BLaER1 treated with 17β-estradiol and CSF1 and Interleukin-3, amounts not matched to agents 10 nM and 100 nM (cell line): ENCODE measurements around the gene STAU1.
"Not testable (repeated sequence)": the region's sequence is repeated elsewhere in the genome, so short reads cannot be mapped to it uniquely, and the experiment has no call there.

Experiments used
- H3K27ac ChIP-seq, 11 experiments: shearing (Covaris generic); formaldehyde crosslinking; 2 replicates each; pipeline ENCODE4 v1.8.1; 2022
- H3K27me3 ChIP-seq, 11 experiments: shearing (Covaris generic); formaldehyde crosslinking; 2 replicates each; pipeline ENCODE4 v1.8.1; 2022
- H3K36me3 ChIP-seq, 11 experiments: shearing (Covaris generic); formaldehyde crosslinking; 2 replicates each; pipeline ENCODE4 v1.8.1; 2022
- H3K4me1 ChIP-seq, 10 experiments: shearing (Covaris generic); formaldehyde crosslinking; 2 replicates each; pipeline ENCODE4 v1.8.1; 2022
- H3K4me2 ChIP-seq, 11 experiments: shearing (Covaris generic); formaldehyde crosslinking; 2 replicates each; pipeline ENCODE4 v1.8.1; 2022
- H3K4me3 ChIP-seq, 10 experiments: shearing (Covaris generic); formaldehyde crosslinking; 2 replicates each; pipeline ENCODE4 v1.8.1; 2022
- H3K9ac ChIP-seq, 11 experiments: shearing (Covaris generic); formaldehyde crosslinking; 2 replicates each; pipeline ENCODE4 v1.8.1; 2022
- H3K9me3 ChIP-seq, 11 experiments: shearing (Covaris generic); formaldehyde crosslinking; replicated peaks in 1 of 11; 2 replicates each; pipeline ENCODE4 v1.8.1; 2022
- H4K20me1 ChIP-seq, 11 experiments: shearing (Covaris generic); formaldehyde crosslinking; 2 replicates each; pipeline ENCODE4 v1.8.1; 2022
- Cebpa-rat ChIP-seq, 11 experiments: shearing (Covaris generic); IDR thresholded peaks; 2 replicates each; pipeline ENCODE4 v1.8.1; 2022

Gene STAU1

GRCh38 chr20:49149281-49150045 lies 38.7 kb downstream of the STAU1 start:
- no peaks in the 10 kb centered on the region for H3K27me3 ChIP-seq

GRCh38 chr20:49148601-49149000 lies 39.5 kb downstream of the STAU1 start:
- Histone ChIP-seq H3K36me3 (peaks cover 87 to 100% (median 96%) of the 10 kb centered on the region in 11 experiments), H3K4me3 (no peak overlapping the region), H3K9me3 (no peaks in the 10 kb centered on the region), H3K9ac (no peak overlapping the region), H3K4me2 (no peak overlapping the region), H3K4me1 (0 out of 20 replicates have a peak, but pooled peaks cover 0 to 4% (median 0%) of the 10 kb centered on the region in 10 experiments), H3K27me3 (no peaks in the 10 kb centered on the region), H3K27ac (no peak overlapping the region), H4K20me1 (peaks cover 18 to 87% (median 63%) of the 10 kb centered on the region in 11 experiments; a peak in 20 of 22 replicates)
- TF ChIP-seq Cebpa-rat (IDR thresholded peaks at IDR 0.05) = no peak

More at GRCh38 chr20:49149281-49150045, 38.7 kb downstream of the STAU1 start:
- Histone ChIP-seq H4K20me1 (peaks cover 21 to 87% (median 64%) of the 10 kb centered on the region in 11 experiments; a peak in 20 of 22 replicates), H3K36me3 (peaks cover 85 to 100% (median 95%) of the 10 kb centered on the region in 11 experiments), H3K9me3 (no peaks in the 10 kb centered on the region), H3K4me2 (no peak overlapping the region), H3K9ac (no peak overlapping the region), H3K4me3 (no peak overlapping the region), H3K27ac (no peak overlapping the region), H3K4me1 (peaks cover 0 to 4% (median 0%) of the 10 kb centered on the region in 10 experiments; a peak in 2 of 20 replicates)
- TF ChIP-seq Cebpa-rat (IDR thresholded peaks at IDR 0.05) = no peak

- no peaks in the 10 kb centered on the region for H3K9me3 ChIP-seq
- H3K4me2 ChIP-seq = no peak overlapping the region
- no peak overlapping the region for H3K9ac ChIP-seq
- H3K36me3 ChIP-seq = peaks cover 94 to 100% (median 99%) of the 10 kb centered on the region in 11 experiments
- no peak overlapping the region for H3K4me3 ChIP-seq
- no peaks in the 10 kb centered on the region for H3K27me3 ChIP-seq
- no peak for TF ChIP-seq Cebpa-rat (IDR thresholded peaks at IDR 0.05)
- H3K4me1 ChIP-seq = 0 out of 20 replicates have a peak, but pooled peaks cover 0 to 4% (median 0%) of the 10 kb centered on the region in 10 experiments
- peaks cover 21 to 88% (median 69%) of the 10 kb centered on the region in 11 experiments; a peak in 20 of 22 replicates for H4K20me1 ChIP-seq
- H3K27ac ChIP-seq = no peak overlapping the region
These were observed 40.8 kb downstream of the STAU1 start for GRCh38 chr20:49147296-49147695.

- H3K36me3 ChIP-seq = peaks cover 91 to 100% (median 98%) of the 10 kb centered on the region in 11 experiments
- H3K9me3 ChIP-seq = no peaks in the 10 kb centered on the region
- no peaks in the 10 kb centered on the region for H3K27me3 ChIP-seq
- H3K4me2 ChIP-seq = no peak overlapping the region
- TF ChIP-seq Cebpa-rat (IDR thresholded peaks at IDR 0.05) = no peak
- H3K4me3 ChIP-seq = no peak overlapping the region
- peaks cover 21 to 87% (median 62%) of the 10 kb centered on the region in 11 experiments; a peak in 20 of 22 replicates for H4K20me1 ChIP-seq
- 0 out of 20 replicates have a peak, but pooled peaks cover 0 to 4% (median 0%) of the 10 kb centered on the region in 10 experiments for H3K4me1 ChIP-seq
- no peak overlapping the region for H3K9ac ChIP-seq
- no peak overlapping the region for H3K27ac ChIP-seq
These were observed 41.5 kb downstream of the STAU1 start for GRCh38 chr20:49146442-49147225.

- H3K9me3 ChIP-seq = no peaks in the 10 kb centered on the region
- no peak for TF ChIP-seq Cebpa-rat (IDR thresholded peaks at IDR 0.05)
- no peak overlapping the region for H3K9ac ChIP-seq
- H3K4me1 ChIP-seq = no peaks in the 10 kb centered on the region
- no peak overlapping the region for H3K4me2 ChIP-seq
- no peak overlapping the region for H3K27ac ChIP-seq
- H3K27me3 ChIP-seq = no peaks in the 10 kb centered on the region
- H4K20me1 ChIP-seq = peaks cover 13 to 96% (median 54%) of the 10 kb centered on the region in 11 experiments; a peak in 18 of 22 replicates
- H3K4me3 ChIP-seq = no peak overlapping the region
- peaks cover 72 to 100% (median 90%) of the 10 kb centered on the region in 11 experiments for H3K36me3 ChIP-seq
These were observed 47.3 kb downstream of the STAU1 start for GRCh38 chr20:49140834-49141233.

- Histone ChIP-seq H3K27ac (no peak overlapping the region), H3K4me2 (no peak overlapping the region), H3K9me3 (no peaks in the 10 kb centered on the region), H3K4me1 (no peaks in the 10 kb centered on the region), H3K4me3 (no peak overlapping the region), H3K36me3 (peaks cover 72 to 100% (median 90%) of the 10 kb centered on the region in 11 experiments), H4K20me1 (peaks cover 10 to 96% (median 54%) of the 10 kb centered on the region in 11 experiments; a peak in 18 of 22 replicates), H3K27me3 (no peaks in the 10 kb centered on the region), H3K9ac (no peak overlapping the region)
- TF ChIP-seq Cebpa-rat (IDR thresholded peaks at IDR 0.05) = no peak
These were observed 47.7 kb downstream of the STAU1 start for GRCh38 chr20:49140411-49140810.

- Histone ChIP-seq H3K4me3 (no peak overlapping the region), H4K20me1 (peaks cover 12 to 97% (median 64%) of the 10 kb centered on the region in 11 experiments; a peak in 20 of 22 replicates), H3K9me3 (no peaks in the 10 kb centered on the region), H3K4me1 (no peaks in the 10 kb centered on the region), H3K36me3 (peaks cover 73 to 100% (median 88%) of the 10 kb centered on the region in 11 experiments), H3K9ac (no peak overlapping the region), H3K4me2 (no peak overlapping the region), H3K27me3 (no peaks in the 10 kb centered on the region), H3K27ac (no peak overlapping the region)
- no peak for TF ChIP-seq Cebpa-rat (IDR thresholded peaks at IDR 0.05)
These were observed 49.7 kb downstream of the STAU1 start for GRCh38 chr20:49138431-49138830.

GRCh38 chr20:49136817-49137571 lies 51.1 kb downstream of the STAU1 start:
- Histone ChIP-seq H3K9ac (no peak overlapping the region), H3K36me3 (peaks cover 70 to 99% (median 87%) of the 10 kb centered on the region in 11 experiments), H3K27ac (no peak overlapping the region), H4K20me1 (peaks cover 13 to 97% (median 72%) of the 10 kb centered on the region in 11 experiments; a peak in 19 of 22 replicates), H3K4me3 (no peak overlapping the region), H3K9me3 (no peaks in the 10 kb centered on the region), H3K4me2 (no peak overlapping the region), H3K4me1 (no peaks in the 10 kb centered on the region; a peak in 2 of 20 replicates), H3K27me3 (no peaks in the 10 kb centered on the region)
- TF ChIP-seq Cebpa-rat (IDR thresholded peaks at IDR 0.05) = no peak

GRCh38 chr20:49134797-49135196 lies 53.3 kb downstream of the STAU1 start:
- peaks cover 75 to 100% (median 93%) of the 10 kb centered on the region in 11 experiments for H3K36me3 ChIP-seq
- not testable (repeated sequence) for H3K9ac ChIP-seq, H3K27me3 ChIP-seq, H3K27ac ChIP-seq, H3K4me1 ChIP-seq, H3K4me2 ChIP-seq, H3K4me3 ChIP-seq, H3K9me3 ChIP-seq
- peaks cover 16 to 99% (median 73%) of the 10 kb centered on the region in 11 experiments; a peak in 19 of 22 replicates for H4K20me1 ChIP-seq
